OCI-LY1 (cell line): Measurements from ENCODE around the gene CEP44.
"Not testable (repeated sequence)": the region's sequence is repeated elsewhere in the genome, so short reads cannot be mapped to it uniquely, and the experiment has no call there.

Experiments used
- H2AFZ ChIP-seq: fragments of 200-600 bp; sonication (generic), shearing (Covaris generic); 2 replicates; pipeline ENCODE4 v1.6.0; 2014; ENCODE audit warnings: antibody characterized with exemption, mild to moderate bottlenecking, low read length
- H3F3A ChIP-seq: fragments of 200-600 bp; sonication (generic), shearing (Covaris generic); 2 replicates; pipeline ENCODE4 v1.6.0; 2014; ENCODE audit warnings: mild to moderate bottlenecking, antibody characterized with exemption, low read length, moderate library complexity; ENCODE audit not compliant: insufficient read depth
- H3K27ac ChIP-seq: fragments of 200-600 bp; sonication (generic); 2 replicates; pipeline ENCODE4 v1.5.1; 2014; ENCODE audit warnings: low read length, mixed run types, mild to moderate bottlenecking, low read depth; ENCODE audit not compliant: poor library complexity, severe bottlenecking
- H3K27me3 ChIP-seq: fragments of 200-600 bp; sonication (generic); 2 replicates; pipeline ENCODE4 v1.6.0; 2014; ENCODE audit warnings: antibody characterized with exemption, mild to moderate bottlenecking, low read length, moderate library complexity; ENCODE audit not compliant: insufficient read depth
- H3K36me3 ChIP-seq: fragments of 200-600 bp; sonication (generic); 2 replicates; pipeline ENCODE4 v1.6.1; 2014; ENCODE audit warnings: mild to moderate bottlenecking, antibody characterized with exemption, low read length, moderate library complexity, mixed read lengths; ENCODE audit not compliant: insufficient read depth
- H3K4me1 ChIP-seq: fragments of 200-600 bp; sonication (generic); 2 replicates; pipeline ENCODE4 v1.5.1; 2014; ENCODE audit warnings: mild to moderate bottlenecking, low read length, moderate library complexity; ENCODE audit not compliant: insufficient read depth, severe bottlenecking
- H3K4me2 ChIP-seq: fragments of 200-600 bp; sonication (generic), shearing (Covaris generic); 2 replicates; pipeline ENCODE4 v1.6.1; 2014; ENCODE audit warnings: low read length
- H3K4me3 ChIP-seq: fragments of 200-600 bp; sonication (generic); 2 replicates; pipeline ENCODE4 v1.5.1; 2014; ENCODE audit warnings: low read length, low read depth, mild to moderate bottlenecking, mixed read lengths; ENCODE audit not compliant: poor library complexity, severe bottlenecking
- H3K79me2 ChIP-seq: fragments of 200-600 bp; shearing (Covaris generic); 2 replicates; pipeline ENCODE4 v1.6.1; 2016; ENCODE audit warnings: mixed run types, low read length, mixed read lengths; ENCODE audit not compliant: insufficient read depth
- H3K9ac ChIP-seq: fragments of 200-600 bp; sonication (generic), shearing (Covaris generic); 2 replicates; pipeline ENCODE4 v1.6.1; 2014; ENCODE audit warnings: mild to moderate bottlenecking, low read length, mixed read lengths
- H3K9me2 ChIP-seq: fragments of 200-600 bp; sonication (generic), shearing (Covaris generic); 2 replicates; pipeline ENCODE4 v1.6.1; 2014; ENCODE audit warnings: low read depth, mild to moderate bottlenecking, low read length, mixed read lengths
- H3K9me3 ChIP-seq: fragments of 200-600 bp; shearing (Covaris generic); 2 replicates; pipeline ENCODE4 v1.6.1; 2014; ENCODE audit warnings: low read length, mixed read lengths
- H4K20me1 ChIP-seq: fragments of 200-600 bp; sonication (generic), shearing (Covaris generic); 2 replicates; pipeline ENCODE4 v1.6.0; 2016; ENCODE audit warnings: mild to moderate bottlenecking, low read length; ENCODE audit not compliant: insufficient read depth
- EZH2 ChIP-seq: fragments of 200-600 bp; sonication (generic), shearing (Covaris generic); IDR thresholded peaks from 2 replicates; pipeline ENCODE4 v1.8.0; 2017; ENCODE audit warnings: borderline replicate concordance, mixed run types, mild to moderate bottlenecking, antibody characterized with exemption, low read length, moderate library complexity, mixed read lengths
- TF ChIP-seq, protein P1 (sequence below): fragments of 200-600 bp; sonication (generic), shearing (Covaris generic); IDR thresholded peaks from 2 replicates; pipeline ENCODE4 v1.5.1; 2017; ENCODE audit warnings: mild to moderate bottlenecking, antibody characterized with exemption, low read length, moderate library complexity, mixed read lengths

Gene CEP44

DNA sequence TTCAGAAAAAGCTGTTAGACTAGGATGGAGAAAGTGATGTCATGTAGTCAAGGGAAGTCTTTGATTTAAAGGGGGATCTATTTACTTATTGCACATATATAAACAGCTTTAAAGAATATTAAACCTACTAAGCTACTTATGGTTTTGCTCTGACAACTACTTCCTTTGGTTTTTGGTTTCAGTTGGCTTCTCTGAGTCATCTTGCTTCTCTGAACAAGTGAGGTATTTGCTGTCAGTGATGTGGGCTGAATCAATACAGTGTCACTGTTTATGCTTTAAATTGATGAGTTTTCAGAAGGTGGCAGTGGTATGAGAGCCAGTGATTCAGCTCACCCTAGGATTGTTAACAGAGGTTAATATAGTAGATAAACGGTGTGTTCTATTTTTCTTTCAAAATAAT lies 75.1 kb downstream of the CEP44 start:
- no peaks in the 10 kb centered on the region for H3K36me3 ChIP-seq
- no peaks in the 10 kb centered on the region for H4K20me1 ChIP-seq
- no peak overlapping the region for H3K4me2 ChIP-seq
- no peak overlapping the region for H3K27ac ChIP-seq
- no peak for TF ChIP-seq EZH2
- TF ChIP-seq, protein P1, sequence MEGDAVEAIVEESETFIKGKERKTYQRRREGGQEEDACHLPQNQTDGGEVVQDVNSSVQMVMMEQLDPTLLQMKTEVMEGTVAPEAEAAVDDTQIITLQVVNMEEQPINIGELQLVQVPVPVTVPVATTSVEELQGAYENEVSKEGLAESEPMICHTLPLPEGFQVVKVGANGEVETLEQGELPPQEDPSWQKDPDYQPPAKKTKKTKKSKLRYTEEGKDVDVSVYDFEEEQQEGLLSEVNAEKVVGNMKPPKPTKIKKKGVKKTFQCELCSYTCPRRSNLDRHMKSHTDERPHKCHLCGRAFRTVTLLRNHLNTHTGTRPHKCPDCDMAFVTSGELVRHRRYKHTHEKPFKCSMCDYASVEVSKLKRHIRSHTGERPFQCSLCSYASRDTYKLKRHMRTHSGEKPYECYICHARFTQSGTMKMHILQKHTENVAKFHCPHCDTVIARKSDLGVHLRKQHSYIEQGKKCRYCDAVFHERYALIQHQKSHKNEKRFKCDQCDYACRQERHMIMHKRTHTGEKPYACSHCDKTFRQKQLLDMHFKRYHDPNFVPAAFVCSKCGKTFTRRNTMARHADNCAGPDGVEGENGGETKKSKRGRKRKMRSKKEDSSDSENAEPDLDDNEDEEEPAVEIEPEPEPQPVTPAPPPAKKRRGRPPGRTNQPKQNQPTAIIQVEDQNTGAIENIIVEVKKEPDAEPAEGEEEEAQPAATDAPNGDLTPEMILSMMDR, result no peak
- H3K27me3 ChIP-seq, result no peaks in the 10 kb centered on the region
- no peaks in the 10 kb centered on the region for H3F3A ChIP-seq
- no peaks in the 10 kb centered on the region for H3K9me2 ChIP-seq
- no peak overlapping the region for H2AFZ ChIP-seq
- H3K4me1 ChIP-seq, result no peaks in the 10 kb centered on the region
- no peak overlapping the region for H3K4me3 ChIP-seq
- H3K79me2 ChIP-seq, result no peaks in the 10 kb centered on the region
- H3K9ac ChIP-seq, result no peak overlapping the region
- H3K9me3 ChIP-seq, result no peaks in the 10 kb centered on the region

DNA sequence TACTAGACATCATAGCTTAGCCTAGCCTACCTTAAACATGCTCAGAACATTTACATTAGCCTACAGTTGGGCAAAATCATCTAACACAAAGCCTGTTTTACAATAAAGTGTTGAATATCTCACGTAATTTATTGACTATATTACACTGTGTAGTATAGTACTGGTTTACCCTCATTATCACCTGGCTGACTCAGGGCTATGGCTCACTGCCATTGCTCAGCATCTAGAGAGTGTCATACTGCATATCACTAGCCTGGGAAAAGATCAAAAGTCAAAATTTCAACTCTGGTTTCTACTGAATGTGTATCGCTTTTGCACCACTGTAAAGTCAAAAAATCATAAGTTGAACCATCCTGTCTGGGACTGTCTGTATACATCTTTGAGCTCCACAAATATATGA lies 78.6 kb downstream of the CEP44 start:
- no peaks in the 10 kb centered on the region for H3K27me3 ChIP-seq
- no peak for TF ChIP-seq EZH2
- TF ChIP-seq, protein P1, result no peak
- H3K79me2 ChIP-seq, result no peaks in the 10 kb centered on the region
- no peaks in the 10 kb centered on the region for H3K4me1 ChIP-seq
- H3K4me2 ChIP-seq, result no peak overlapping the region
- H3K9ac ChIP-seq, result no peak overlapping the region
- no peak overlapping the region for H3K27ac ChIP-seq
- no peaks in the 10 kb centered on the region for H3K9me3 ChIP-seq
- no peak overlapping the region for H3K4me3 ChIP-seq
- no peaks in the 10 kb centered on the region for H3F3A ChIP-seq
- H2AFZ ChIP-seq, result no peak overlapping the region
- H3K9me2 ChIP-seq, result no peaks in the 10 kb centered on the region
- no peaks in the 10 kb centered on the region for H4K20me1 ChIP-seq
- no peaks in the 10 kb centered on the region for H3K36me3 ChIP-seq

DNA sequence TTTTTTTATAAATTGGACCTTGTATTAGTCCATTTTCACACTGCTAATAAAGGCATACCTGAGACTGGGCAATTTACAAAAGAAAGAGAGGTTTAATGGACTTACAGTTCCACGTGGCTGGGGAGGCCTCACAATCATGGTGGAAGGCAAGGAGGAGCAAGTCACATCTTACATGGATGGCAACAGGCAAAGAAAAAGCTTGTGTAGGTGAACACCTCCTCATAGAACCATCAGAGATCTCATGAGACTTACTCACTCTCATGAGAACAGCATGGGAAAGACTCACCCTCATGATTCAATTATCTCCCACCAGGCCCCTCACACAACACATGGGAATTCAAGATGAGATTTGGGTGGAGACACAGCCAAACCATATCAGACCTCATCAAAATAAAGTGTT lies 80.1 kb downstream of the CEP44 start:
- H3K27ac ChIP-seq, H3K9me3 ChIP-seq, H3K27me3 ChIP-seq, H4K20me1 ChIP-seq, H3K4me2 ChIP-seq, H3K9me2 ChIP-seq, H3K9ac ChIP-seq, H3K4me1 ChIP-seq, H3K79me2 ChIP-seq, H3F3A ChIP-seq, H3K4me3 ChIP-seq, H3K36me3 ChIP-seq, H2AFZ ChIP-seq: not testable (repeated sequence)

DNA sequence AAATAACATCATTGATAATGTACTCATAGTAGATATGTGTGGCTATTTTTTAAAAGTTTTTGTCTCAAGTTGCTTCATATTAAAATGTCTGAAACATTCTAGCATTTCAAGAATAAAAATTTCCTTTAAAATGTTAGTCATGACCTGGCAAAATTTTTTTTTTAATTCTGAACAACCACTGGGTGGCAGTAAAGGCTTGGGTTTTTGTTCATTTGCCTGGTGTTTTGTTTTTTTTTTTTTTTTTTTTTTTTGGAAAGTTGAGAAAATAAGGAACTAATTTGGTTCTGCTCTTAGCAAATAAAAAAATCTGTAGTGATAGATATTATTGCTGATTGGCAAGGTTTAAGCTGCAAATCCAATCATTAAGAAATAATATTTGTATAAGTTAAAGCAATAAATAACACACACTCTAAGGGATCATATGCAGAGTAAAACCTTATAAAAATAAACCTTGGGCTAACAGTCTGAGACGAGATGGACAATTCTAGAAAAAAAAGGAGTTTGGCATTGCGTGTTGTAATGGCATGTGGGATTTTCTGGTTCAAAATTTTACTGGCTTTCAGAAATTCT lies 81.4 kb downstream of the CEP44 start:
- no peak overlapping the region for H3K27ac ChIP-seq
- TF ChIP-seq, protein P1, result peak; percentile 62
- no peak for TF ChIP-seq EZH2
- H3K4me1 ChIP-seq, result no peaks in the 10 kb centered on the region
- H3K36me3 ChIP-seq, result no peaks in the 10 kb centered on the region
- H3K9me3 ChIP-seq, result no peaks in the 10 kb centered on the region
- no peak overlapping the region for H2AFZ ChIP-seq
- no peaks in the 10 kb centered on the region for H3K79me2 ChIP-seq
- H3K4me2 ChIP-seq, result no peak overlapping the region
- H4K20me1 ChIP-seq, result no peaks in the 10 kb centered on the region
- H3F3A ChIP-seq, result no peaks in the 10 kb centered on the region
- no peaks in the 10 kb centered on the region for H3K9me2 ChIP-seq
- no peak overlapping the region for H3K9ac ChIP-seq
- no peaks in the 10 kb centered on the region for H3K27me3 ChIP-seq
- no peak overlapping the region for H3K4me3 ChIP-seq
